ENCODE data around the gene BCAS3.
"Not testable (repeated sequence)": the region's sequence is repeated elsewhere in the genome, so short reads cannot be mapped to it uniquely, and the experiment has no call there.

Gene BCAS3

DNA sequence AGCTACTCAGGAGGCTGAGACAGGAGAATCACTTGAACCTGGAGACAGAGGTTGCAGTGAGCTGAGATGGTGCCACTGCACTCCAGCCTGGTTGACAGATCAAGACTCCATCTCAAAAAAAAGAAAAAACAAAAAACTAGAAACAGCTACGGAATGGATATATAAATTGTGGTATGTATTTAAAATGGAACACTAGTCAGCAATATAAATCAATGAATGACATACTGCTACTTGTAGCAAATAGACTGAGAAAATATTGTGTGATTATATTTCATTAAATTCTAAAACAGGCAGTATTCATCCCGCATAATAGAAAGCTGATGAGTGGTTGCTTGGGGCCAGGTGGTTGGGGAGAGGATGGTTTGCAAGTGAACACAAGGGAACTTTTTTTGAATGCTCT is 261.7 kb downstream of the BCAS3 start:
- no peak for DNase-seq (ENCODE audit: low spot score)

DNA sequence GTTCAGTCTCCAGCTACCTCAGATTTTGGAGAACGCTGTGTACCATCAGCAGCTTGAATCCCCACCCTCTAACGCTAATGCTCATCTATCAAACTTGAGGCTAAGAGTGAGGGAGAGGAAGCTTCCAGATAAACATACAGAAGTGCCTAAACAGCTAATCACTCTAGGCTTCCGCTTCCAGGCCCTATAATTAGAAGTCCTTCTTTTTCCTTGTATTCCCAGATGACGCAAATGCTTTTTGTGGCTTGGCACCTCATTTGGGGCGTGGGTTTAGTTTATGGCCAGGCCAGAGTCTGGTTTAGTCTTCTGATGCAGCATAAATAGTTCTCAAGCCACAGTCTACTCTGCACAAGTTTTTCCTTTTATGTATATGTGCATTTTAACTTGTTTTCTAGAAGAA is 263.4 kb downstream of the BCAS3 start:
- no peak for DNase-seq (ENCODE audit: low spot score)

DNA sequence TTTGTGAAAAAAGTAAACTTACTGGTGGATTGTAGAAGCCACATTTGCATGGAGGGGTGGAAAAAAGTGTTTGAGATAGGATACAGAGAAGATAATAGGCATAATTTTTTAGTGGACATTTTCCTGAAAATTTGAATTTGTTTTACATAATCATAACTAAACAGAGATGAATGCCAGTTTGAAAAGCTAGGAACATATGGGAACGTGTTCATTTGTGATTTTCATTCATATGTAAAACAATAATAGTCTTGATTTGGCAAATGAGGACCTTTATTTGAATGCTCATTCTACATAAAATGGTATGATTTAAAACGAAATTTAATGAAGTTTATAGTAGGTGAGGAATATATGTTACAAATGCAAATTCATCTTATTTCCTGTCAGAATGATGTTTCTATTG is 263.9 kb downstream of the BCAS3 start:
- DNase-seq (ENCODE audit: low spot score), result no peak

DNA sequence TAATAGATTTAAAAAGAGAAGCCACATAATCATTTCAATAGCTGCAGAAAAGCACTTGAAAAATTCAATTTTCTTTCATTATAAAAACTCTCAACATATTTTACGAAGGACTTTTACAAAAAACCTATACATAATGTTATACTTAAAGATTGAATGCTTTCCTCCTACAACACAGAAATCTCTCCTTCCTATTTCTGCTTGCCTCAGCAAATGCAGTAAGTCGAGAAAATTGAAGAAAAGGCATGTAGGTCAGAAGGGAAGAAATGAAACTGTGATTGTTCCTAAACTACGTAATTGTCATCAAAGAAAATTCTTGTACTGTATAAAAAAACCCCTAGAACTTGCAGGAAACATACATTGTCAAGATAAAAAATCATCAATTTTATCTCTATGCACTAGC is 267.1 kb downstream of the BCAS3 start:
- no peak for DNase-seq (ENCODE audit: low spot score)

DNA sequence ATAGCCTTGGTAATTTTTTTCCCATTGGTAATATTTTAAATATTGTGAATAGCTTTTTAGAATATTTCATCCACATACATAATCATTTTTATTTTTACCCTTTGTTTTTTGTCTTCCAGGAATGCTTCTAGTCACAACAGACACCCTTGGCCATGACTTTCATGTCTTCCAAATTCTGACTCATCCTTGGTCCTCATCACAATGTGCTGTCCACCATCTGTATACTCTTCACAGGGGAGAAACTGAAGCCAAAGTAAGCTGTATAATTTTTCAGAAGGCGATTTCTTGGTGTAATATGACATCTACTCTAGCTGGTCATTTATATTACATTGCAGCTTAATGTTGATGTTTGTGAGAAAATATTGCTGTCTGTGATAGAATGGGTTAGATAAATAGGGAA is 269.4 kb downstream of the BCAS3 start:
- DNase-seq (ENCODE audit: low spot score), result no peak

GRCh38 chr17:60947543-60947942 is 269.9 kb downstream of the BCAS3 start:
- no peak for DNase-seq (ENCODE audit: low spot score)

GRCh38 chr17:60952747-60953146 is 275.1 kb downstream of the BCAS3 start:
- DNase-seq (ENCODE audit: low spot score), result no peak

GRCh38 chr17:60959011-60959410 is 281.4 kb downstream of the BCAS3 start:
- DNase-seq (ENCODE audit: low spot score), result no peak

- DNase-seq (ENCODE audit: low spot score), result no peak
Measured at GRCh38 chr17:60959696-60960095, 282.0 kb downstream of the BCAS3 start.

DNA sequence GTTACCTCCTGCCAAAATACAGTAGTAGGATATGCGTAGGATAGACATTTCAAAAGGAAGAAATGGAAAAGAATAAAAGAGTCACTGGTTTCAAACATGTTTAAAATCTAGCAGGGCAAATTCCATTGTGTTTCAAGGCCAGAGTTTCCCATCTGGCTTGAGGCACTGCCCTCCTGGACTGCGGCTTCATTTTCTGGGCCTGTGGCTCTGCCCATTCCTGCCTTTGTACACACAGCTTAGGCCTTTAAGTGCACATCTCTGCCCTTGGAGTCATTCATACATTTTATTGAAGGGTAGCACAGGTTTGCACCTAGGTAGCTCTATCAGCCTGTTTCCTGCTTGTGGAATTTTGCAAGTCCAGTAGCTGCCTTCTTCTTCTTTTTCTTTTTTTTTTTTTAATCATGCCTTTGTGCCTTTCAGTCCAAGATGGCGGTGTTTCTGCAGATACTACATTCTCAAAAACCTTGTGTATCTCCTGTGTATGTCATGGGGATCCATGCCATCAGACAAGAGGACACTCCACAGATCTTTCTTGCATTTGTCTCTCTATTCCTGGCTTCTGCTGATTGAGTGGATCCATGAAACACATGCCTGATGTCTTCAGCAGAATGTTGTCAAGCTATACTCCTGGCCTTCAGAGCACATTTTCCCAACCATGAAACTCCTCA is 282.9 kb downstream of the BCAS3 start:
- DNase-seq (ENCODE audit: low spot score), result no peak

GRCh38 chr17:60964160-60964559 is 286.5 kb downstream of the BCAS3 start:
- DNase-seq (ENCODE audit: low spot score), result no peak

- no peak for DNase-seq (ENCODE audit: low spot score)
Measured at GRCh38 chr17:60968266-60968665, 290.6 kb downstream of the BCAS3 start.

GRCh38 chr17:60969500-60970037 is 291.9 kb downstream of the BCAS3 start:
- no peak for DNase-seq (ENCODE audit: low spot score)

- no peak for DNase-seq (ENCODE audit: low spot score)
Measured at GRCh38 chr17:60970741-60971140, 293.1 kb downstream of the BCAS3 start.

DNA sequence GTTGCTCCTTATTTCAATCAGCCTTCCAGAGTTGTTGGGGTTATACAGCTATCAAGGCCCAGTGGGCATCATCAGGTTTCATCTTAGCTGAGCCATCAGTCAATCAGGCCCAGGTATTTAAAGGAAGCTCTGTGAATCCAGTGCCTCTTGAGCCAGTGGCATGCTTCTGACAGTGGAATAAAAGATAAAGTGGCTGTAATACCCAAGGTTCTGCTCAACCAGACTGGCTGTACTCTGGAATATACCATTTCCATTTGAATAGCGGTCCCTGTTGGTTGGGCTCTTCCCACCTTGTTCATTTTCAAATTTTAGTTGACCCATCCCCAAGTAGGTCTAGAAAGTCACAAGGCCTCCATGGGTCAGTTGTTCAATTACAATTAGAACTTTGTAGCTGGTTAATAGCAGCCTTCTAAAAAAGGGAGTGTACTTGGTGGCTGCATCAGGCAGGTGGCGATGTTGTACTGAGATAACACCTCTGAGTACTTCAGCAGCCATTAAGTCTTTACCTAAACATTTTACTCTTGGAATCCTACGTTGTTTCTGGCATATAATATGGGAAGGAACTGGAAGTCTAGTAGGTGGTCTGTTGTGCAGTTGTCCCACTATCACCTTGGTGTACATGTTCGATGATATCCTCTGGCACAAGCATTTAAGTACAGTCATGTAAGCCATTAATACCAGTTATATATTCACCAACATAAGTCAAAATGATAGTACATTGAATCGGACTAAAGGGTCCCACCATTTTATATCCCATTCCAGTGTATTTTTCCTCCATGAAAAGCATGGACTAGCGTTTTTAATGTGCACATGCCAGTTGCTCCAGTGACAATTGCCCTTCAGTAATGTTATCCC is 294.1 kb downstream of the BCAS3 start:
- DNase-seq (ENCODE audit: low spot score), result peak; percentile 35

GRCh38 chr17:60976861-60977260 is 299.2 kb downstream of the BCAS3 start:
- DNase-seq (ENCODE audit: low spot score), result not testable (repeated sequence)

GRCh38 chr17:60989379-60989778 is 311.7 kb downstream of the BCAS3 start:
- no peak for DNase-seq (ENCODE audit: low spot score)

- DNase-seq (ENCODE audit: low spot score), result no peak
Measured at GRCh38 chr17:60989846-60990245, 312.2 kb downstream of the BCAS3 start.

GRCh38 chr17:60993497-60993896 is 315.8 kb downstream of the BCAS3 start:
- no peak for DNase-seq (ENCODE audit: low spot score)

- no peak for DNase-seq (ENCODE audit: low spot score)
Measured at GRCh38 chr17:60995680-60996079, 318.0 kb downstream of the BCAS3 start.

DNA sequence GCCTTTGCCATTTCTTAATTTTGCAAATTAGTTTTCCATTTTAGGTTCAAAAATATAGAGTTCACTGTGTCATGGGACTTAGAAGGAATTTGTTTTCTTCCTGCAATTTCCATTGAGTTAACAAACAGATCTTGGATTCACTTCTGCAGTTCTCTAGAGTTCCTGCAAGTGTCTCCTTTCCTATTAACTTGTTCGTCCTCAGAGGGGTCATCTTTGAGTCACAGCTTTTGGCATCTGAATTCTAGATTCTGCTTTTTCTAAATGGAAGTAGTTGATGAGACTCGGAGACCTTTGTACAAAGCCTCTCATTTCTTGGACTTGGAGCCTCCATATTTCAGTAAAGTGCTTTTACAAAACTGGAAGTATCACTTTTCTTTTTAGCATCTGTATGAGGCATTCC is 323.3 kb downstream of the BCAS3 start:
- no peak for DNase-seq (ENCODE audit: low spot score)

GRCh38 chr17:61002316-61002736 is 324.7 kb downstream of the BCAS3 start:
- peak; percentile 44 for DNase-seq (ENCODE audit: low spot score)

DNA sequence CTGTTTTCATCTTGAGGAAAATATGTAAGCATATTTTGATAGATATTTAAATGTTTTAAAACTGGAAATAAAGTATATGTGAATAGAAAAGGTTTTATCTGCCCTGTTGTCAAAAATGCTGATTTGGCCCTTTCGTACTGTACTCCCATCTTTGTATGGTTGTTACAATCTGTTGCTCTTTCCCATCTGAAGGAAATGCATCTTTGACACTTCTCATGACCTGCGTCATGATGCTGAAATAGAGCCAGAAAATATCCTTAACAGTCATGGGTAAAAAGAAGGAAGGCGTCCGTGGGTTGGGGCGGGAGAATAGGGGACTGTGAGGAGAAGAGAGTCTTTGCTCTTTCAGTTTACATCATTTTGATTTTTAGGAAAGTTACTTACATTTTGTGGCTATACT is 327.7 kb downstream of the BCAS3 start:
- DNase-seq (ENCODE audit: low spot score), result no peak

All from hematopoietic multipotent progenitor cell treated with erythropoietin and hydrocortisone succinate and interleukin-3 and kit ligand, for 15 days (in vitro differentiated cells).